GM23248 (cell line): Measurements from ENCODE around the gene RTEL1.

ENCODE experiments used
- EZH2 ChIP-seq: fragments of 200-600 bp; sonication (generic); IDR thresholded peaks from 2 replicates; pipeline ENCODE4 v1.6.1; 2018; ENCODE audit warnings: antibody characterized with exemption, mild to moderate bottlenecking; ENCODE audit not compliant: insufficient read depth, poor library complexity, severe bottlenecking
- EZH2phosphoT487 ChIP-seq: fragments of 200-600 bp; sonication (generic); IDR thresholded peaks from 2 replicates; pipeline ENCODE4 v1.6.1; 2018; ENCODE audit warnings: antibody characterized with exemption, moderate library complexity, mild to moderate bottlenecking, low read depth; ENCODE audit not compliant: insufficient read depth

GRCh38 chr20:63714858-63715257 lies 56.7 kb downstream of the RTEL1 start:
- TF ChIP-seq EZH2 (no peak), EZH2phosphoT487 (no peak)
